Measurements from ENCODE around the gene PAEP. TPM values are rescaled to one million over a fixed set of nuclear protein-coding genes. Genes with fewer than 3 reads are reported as not detected.

The PAEP gene
- total RNA-seq, 1 donor from 2014 or later: not detected

DNA sequence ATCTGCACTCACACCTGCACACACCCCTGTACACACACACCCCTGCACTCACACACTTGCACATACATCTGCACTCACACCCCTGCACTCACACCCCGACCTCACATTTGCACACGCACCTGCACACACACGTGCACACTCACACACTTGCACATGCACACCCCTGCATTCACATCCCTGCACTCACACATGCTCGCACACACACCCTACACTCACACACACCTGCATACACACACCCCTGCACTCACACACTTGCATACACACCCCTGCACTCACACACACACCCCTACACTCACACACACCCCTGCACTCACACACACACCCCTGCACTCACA lies 50.3 kb downstream of the PAEP start:
- ATAC-seq (no peak), DNase-seq (ENCODE audit: low spot score) (no peak)

GRCh38 chr9:135612437-135612836 lies 50.9 kb downstream of the PAEP start:
- no peak for DNase-seq (ENCODE audit: low spot score)
- ATAC-seq: no peak

DNA sequence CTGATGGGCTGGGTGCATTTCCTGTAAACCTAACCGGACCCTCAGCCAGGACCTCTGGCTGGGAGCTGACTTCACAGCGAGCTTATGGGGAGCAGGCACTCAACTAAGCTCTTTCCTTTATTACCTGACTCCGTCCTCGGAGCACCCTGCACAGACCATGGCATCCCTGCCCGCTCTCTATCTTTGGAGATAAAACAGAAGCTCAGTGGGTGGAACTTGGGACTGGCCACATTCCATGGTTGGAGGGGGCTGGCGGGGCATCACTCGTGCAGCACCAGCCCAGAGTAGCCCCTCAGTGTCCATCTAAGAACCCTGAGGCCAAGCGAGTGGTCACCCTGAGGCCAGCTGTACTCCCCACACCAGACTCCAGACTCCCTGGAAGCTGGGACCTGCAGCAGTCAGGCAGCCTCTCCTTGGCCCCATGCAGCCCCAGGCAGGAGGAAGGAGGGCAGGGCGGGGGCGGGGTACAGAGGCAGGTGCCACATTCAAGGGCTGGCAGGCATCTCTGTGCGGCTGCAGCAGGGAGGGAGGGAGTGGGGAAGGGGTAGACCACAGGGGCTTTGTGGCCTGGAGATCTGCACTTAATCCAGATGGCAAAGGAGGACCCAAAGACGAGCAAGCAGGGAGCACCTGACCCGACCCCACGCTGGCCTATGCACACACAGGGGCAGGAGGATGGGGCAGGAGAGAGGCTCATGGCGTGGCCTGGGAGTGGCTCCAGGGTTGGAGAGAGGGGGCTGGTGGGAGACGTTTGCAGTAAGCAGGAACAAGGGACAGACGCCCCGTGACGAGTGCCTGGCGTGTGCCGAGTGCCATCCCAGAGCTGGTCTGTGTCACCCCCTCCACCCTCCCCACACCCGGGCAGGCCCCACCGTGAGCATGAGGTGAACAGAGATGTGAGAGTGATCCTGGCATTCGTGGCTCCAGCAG lies 51.7 kb downstream of the PAEP start:
- no peak for DNase-seq (ENCODE audit: low spot score)
- no peak for ATAC-seq

DNA sequence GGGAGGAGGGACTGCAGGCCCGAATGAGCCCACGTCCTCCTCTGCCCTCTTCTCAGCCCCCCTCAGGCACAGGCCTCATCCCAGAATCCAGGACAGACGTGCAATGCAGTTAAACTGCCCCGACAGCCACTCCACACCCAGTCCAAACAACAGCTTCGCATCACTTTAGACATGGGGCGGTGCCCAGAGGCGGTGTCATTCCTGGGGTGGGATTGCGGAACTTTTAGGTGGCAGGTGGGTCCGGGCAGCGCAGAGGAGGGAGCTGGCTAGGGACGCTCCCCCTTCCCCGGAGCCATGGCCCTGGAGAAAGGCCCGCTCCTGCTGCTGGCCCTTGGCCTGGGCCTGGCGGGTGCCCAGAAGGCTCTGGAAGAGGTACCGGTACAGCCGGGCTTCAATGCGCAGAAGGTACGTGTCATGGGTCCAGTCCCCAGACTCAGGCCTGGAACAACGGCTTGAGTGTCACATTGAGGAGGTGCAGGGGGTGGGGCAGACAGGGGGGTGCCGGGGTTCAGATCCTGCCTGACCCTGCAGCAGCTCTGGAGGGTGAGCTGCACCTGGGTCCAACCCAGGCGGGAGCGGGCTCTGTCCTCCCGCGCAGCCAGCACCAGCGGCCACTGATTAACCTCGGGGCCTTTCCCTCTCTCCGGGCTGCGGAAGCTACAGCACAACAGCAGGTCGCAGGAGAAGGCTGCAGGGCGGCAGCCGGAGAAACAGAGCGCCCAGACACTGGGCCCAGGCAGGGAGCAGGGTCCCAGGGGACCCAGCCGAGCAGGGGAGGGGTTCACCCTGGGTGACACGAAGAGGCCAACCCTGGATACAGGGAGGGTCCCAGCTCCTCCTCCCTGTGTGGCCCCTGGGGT lies 52.6 kb downstream of the PAEP start:
- DNase-seq (ENCODE audit: low spot score): no peak
- ATAC-seq: no peak

DNA sequence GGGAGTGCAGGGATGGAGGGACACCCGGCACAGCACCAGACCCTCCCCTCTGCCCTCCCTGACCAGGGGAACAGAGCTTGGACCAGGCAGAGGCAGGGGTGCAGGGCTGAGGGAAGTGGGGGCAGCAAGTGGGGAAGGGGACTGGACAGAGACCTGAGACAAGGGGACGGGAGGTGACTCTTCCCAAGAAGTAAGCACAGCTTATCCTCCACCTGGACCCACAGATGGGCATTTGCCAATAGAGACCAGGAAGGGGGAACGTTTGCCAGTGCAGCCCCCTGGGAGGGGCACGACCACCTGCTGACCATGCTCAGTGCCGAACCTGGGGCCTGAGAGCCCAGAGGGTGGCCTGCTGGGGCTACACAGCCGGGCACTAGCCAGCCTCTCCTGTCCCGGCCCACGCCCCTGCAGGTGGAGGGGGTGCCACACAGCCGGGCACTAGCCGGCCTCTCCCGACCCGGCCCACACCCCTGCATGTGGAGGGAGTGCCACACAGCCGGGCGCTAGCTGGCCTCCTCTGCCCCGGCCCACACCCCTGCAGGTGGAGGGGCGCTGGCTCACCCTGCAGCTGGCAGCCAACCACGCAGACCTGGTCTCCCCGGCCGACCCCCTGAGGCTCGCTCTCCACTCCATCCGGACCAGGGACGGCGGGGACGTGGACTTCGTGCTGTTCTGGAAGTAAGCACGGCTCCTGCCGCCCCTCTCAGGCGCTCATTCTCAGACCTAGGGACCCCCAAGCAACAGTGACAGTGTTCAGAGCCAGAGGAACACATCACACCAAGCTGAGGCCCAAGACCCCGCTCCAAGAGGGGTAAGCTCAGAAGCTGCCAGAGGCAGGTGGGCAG lies 53.5 kb downstream of the PAEP start:
- ATAC-seq (no peak), DNase-seq (ENCODE audit: low spot score) (no peak)

GRCh38 chr9:135615666-135616618 lies 54.4 kb downstream of the PAEP start:
- ATAC-seq (peak; percentile 17), DNase-seq (ENCODE audit: low spot score) (no peak)

Other genes with a start within 250 kb of the PAEP start
- gene PPP1R26, start 82.0 kb upstream of the PAEP start, total RNA-seq: 7.4 TPM
- 30.7 TPM for gene MRPS2, start 61.1 kb upstream of the PAEP start, total RNA-seq
- gene LCN1, start 40.3 kb upstream of the PAEP start, total RNA-seq: not detected
- gene OBP2A, start 15.6 kb upstream of the PAEP start, total RNA-seq: not detected
- gene GLT6D1, start 77.8 kb downstream of the PAEP start, total RNA-seq: not detected
- gene LCN9, start 101.6 kb downstream of the PAEP start, total RNA-seq: not detected
- gene SOHLH1, start 137.7 kb downstream of the PAEP start, total RNA-seq: not detected
- not detected for gene KCNT1, start 140.4 kb downstream of the PAEP start, total RNA-seq

Measured in left lobe of liver (tissue), 2 donors.